GM19438 (cell line): ENCODE results near the gene PRG2.
"Not testable (repeated sequence)": the region's sequence is repeated elsewhere in the genome, so short reads cannot be mapped to it uniquely, and the experiment has no call there.

Experiments
- ATAC-seq: cut with Tn5 transposase; IDR thresholded peaks from one replicate; pipeline ENCODE4 v1.9.1; 2021; ENCODE audit warnings: low read depth; ENCODE audit not compliant: unreplicated experiment

The PRG2 gene

DNA sequence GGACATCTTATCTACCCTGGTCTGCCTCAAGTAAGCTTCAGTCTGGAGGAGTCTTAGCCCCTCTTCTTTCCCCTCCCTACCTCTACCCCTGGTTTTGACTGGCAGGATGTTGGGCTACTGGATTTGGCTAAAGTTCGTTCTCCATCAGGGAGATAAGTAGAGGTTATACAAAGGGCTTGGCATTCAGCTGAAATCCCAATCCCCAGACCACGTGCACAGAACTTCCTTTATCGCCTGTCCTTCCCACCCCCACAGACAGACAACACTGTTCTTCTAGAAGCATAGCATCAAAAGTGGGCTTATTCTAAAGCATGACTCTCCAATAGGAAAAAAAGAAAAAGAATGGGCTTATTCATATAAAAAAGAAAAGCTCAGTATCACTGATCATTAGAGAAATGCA is 17.3 kb downstream of the PRG2 start:
- ATAC-seq = no peak

DNA sequence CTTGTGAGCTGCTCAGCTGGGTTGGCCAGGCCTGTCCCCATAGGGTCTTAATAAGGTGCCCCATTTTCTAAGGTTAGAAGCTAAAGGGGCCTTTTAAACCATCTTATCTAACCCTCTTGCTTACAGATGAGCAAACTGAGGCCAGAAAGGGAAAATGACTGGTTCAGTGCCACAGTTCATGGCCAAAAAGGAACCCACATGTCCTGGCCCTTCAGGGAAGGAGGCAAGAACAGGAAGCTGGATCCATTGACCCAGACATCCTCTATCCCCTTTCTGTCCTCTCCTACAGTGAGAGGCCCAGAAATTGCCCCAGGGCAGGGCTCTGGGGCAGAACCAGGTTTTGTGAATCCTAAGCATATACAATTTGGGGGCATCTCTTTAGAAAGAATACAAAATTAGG is 19.5 kb downstream of the PRG2 start:
- no peak for ATAC-seq

- no peak for ATAC-seq
Observed at GRCh38 chr11:57370251-57370650, 20.2 kb downstream of the PRG2 start.

GRCh38 chr11:57368845-57369232 is 21.6 kb downstream of the PRG2 start:
- no peak for ATAC-seq

GRCh38 chr11:57368106-57368844 is 22.2 kb downstream of the PRG2 start:
- ATAC-seq = no peak

DNA sequence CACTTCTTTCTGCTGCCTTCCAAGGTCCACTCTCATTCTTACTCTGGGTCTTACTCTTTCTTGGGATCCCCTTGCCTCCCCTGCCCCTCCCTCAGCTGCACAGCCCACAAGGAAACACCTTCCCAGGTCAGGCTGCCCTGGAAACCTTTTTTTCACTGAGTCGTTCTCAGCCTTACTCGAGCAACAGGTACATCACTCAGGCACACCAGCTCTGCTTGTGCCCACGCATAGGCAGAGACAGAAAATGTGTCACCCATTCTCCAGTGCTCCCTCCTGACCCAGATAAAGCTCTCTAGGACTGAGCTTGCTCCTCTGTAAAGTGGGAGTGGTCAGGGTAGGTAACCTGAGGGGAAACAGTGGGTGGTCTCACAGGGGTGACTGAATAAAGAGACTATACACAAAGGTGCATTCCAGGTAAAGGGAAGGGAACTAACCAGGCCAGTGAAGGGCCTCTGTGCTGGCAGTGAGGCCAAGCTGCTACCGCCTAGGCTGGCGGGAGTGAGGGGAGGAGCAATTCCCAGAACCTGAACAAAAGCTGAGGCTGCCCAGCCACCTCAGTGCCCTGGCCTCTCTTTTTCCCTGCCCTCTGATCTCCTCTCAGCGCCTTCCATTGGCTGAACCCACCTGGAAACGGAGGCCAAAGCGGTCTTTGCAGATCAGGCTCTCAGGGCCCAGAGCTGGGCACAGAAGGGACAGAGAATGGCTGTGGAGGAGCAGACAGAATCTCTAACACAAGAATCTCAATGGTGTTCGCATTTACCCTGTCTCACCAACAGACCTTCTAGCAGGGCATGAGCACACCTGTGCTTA is 25.4 kb downstream of the PRG2 start:
- ATAC-seq = no peak

DNA sequence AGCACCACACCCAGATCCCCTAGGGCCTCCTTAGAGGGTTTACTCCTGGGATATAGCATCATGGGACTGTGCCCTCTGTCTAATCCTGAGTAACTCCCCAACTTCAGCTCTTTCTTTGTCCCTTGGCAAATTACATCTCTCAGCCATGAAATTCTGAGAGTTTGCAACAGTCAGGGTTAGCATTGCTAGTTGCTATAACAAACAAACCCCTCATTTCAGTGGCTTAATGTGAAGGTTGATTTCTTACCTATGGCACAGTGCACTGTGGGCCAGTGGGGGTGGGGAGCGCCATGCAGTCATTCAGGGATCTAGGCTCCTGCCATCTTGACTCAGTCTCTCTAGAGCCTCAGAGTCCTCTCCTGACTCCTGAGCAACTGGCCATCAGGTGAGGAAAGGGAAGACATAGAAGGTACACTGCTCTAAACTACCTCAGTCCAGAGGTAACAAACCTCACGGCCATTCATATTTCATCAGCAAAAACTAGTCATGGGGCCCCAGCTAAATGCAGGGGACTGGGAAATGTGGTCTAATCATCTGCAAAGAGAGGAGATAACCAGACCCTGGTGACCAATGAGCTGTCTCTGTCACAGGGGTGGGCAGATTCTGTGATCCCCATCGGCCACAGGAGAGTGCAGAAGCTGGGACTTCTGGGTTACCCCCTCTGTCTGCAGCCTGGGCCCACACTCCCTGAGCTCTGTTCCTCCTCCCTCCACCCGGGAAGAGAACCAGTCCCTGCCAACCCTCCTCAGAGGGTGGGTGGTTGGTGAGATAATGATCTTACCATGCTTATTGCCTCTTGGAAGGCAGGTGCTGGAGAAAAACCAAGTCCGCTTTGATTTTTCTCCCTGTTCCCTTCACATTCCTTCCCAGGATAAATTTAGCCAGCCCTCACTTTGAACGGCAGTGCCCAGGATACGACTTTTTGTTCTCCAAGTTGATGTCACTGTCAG is 27.0 kb downstream of the PRG2 start:
- no peak for ATAC-seq

DNA sequence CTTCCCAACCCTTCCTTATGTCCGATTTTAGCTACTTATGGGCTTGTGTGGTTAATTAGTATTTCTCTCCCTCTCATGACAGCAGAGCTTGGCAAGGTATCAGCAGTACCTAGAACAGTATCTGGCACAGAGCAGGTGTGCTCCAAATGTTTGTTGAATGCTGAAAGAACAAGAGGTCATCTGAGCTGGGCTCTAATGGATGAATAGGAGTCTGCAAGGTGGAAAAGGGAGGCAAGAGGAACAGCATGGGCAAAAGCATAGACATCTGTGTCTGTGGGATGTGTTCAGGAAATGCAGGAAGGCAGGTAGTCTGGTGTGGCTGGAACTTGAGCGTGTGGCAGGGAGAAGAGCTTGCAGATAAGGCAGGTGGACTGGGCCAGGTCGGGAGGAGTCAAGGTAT is 28.5 kb downstream of the PRG2 start:
- ATAC-seq = no peak

- ATAC-seq = not testable (repeated sequence)
Observed at GRCh38 chr11:57361420-57361819, 29.0 kb downstream of the PRG2 start.

GRCh38 chr11:57360991-57361390 is 29.5 kb downstream of the PRG2 start:
- ATAC-seq = no peak

DNA sequence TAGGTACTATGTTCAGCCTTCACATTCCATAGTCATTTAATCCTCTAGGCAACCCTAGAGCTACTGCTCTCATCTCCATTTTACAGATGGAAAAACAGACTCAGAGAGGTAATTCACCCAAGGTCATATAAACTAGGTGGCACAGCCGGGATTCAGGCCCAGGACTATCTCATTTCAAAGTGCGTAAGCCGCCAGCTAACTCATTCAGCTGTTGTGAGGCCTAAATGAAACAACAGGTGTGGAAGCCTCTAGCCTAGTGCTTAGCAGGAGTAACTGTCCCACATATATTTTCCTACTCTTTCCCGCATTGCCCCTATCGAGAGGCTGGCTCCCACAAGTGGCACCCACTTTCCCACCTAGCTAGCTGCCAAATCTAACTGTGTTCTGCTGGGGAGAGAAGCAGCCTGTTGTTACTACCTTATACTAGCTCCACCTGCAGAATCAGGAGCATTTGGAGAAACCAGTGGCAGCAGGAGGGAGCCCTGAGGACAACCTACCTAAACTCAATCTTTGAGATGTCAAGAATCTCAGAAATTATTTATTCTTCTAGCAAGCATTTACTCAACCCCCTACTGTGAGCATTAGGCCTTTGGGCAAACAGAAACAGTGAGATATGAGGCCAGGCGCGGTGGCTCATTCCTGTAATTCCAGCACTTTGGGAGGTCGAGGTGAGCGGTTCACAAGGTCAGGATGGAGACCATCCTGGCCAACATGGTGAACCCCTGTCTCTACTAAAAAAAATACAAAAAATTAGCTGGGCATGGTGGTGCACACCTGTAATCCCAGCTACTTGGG is 30.4 kb downstream of the PRG2 start:
- ATAC-seq = no peak

DNA sequence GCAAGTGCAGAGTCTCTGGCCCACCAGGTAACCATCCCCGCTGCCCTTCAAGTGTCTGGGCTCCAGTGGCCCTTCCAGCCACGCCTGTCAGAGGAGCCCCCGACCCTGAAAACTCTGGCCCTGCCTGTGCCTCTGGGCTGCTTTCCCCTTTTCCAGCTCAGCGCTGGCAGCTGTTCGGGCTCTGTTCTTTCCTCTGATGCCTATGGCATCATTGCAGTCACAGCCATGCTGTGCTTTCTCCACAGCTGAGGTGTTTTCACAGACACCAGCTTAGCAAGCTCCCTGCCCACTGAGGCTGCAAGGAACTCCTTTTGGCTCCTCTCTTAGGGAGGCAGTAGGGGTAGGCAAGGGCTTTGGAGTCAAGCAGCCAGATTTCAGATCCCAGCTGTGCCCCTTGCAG is 31.1 kb downstream of the PRG2 start:
- ATAC-seq = no peak

DNA sequence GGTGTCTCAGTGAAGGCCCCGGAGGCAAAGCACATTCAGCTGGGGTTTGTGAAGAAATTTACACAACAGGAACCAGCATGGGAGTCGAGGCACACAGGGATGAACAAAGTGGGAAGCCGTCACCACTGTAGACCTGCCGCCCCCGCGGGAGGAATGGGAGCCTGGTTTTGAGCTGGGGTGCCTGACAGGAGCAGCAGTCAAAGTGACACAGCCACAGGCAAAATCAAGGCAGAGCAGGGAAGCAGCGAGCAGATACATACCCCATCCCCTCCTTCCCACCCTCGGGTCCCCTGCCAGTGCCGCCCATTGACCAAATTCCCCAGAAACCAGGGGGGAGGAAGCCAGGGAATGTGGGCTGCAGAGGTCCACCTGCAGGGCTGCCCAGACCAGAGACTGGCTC is 31.5 kb downstream of the PRG2 start:
- no peak for ATAC-seq

DNA sequence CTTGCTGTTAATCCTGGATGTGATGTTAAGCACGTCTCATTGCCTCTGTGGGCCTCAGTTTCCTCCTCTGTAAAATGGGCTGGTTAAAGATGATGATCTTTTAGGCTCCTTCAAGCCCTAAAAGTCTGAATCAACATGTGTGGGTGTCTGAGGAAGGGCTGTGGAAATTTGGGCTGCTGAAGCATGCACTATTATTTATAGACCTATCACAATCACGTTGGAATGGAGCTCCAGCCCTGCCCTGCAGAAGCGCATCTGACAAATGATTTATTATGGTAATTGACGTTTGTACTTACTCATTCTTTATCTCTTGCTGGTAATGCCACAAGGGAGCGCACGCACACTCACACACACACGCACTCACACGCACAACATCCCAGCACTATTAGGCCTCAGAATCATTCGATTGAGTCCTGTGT is 31.9 kb downstream of the PRG2 start:
- no peak for ATAC-seq

DNA sequence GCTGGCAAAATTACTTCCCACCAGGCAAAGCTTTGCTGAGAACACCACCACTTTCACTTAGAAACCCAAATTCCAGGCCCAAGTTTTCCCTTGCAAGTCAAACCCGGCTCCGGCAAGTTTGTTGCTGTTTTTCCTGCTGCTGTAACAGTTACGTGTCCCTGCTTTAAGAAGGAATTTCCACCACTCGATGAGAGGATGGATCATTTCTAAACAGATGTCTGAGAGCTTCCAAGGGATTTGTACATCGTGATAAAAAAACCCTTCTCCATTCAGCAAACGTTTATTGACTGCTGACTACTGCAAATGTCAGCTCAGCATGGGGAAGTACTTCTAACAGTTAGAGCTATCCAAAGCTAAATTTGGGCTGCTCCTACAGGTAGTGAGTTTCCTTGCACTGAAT is 32.6 kb downstream of the PRG2 start:
- ATAC-seq = no peak

- ATAC-seq = no peak
Observed at GRCh38 chr11:57357310-57357709, 33.1 kb downstream of the PRG2 start.

DNA sequence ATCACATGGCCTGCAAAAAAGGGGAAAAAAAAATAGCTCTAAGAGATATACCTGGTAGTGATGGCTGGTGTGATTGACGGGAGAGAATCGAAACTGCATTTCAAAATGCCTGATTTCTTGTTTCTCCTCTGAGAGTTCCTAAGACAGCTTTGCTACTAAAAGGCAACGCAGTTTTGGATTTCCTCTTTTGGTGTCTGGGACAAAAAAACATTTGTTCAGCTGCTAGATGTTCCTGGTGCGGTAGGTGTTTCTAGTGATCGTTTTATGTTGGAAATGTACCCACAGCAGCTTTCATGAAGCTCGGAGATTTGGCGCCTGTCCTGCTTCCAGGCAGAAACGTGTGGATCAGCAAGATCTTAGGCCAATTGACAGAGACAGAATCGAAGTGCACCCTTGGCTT is 34.2 kb downstream of the PRG2 start:
- no peak for ATAC-seq

DNA sequence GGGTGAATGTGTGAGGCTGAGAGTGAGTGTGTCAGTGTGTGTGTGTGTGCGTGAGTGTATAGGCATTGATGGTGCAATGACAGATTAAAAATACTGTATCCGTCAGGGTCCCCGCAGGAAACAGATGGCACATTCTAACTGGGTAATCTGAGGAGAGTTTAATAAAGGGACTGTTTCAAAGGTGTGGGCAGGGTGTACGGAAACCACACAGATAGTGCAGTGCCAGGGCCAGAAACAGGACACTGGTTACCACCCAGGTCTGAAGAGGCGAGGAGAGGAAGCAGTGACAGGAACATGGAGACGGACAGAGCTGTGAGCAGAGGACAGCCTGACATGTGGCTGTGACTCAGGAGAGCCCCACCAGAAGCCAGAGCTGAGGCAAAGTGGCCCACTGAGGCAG is 35.8 kb downstream of the PRG2 start:
- ATAC-seq = no peak

GRCh38 chr11:57353852-57354251 is 36.6 kb downstream of the PRG2 start:
- ATAC-seq = no peak

GRCh38 chr11:57353446-57353845 is 37.0 kb downstream of the PRG2 start:
- ATAC-seq = no peak
